Right forelimb (tissue), 1 donor: ENCODE measurements around the gene SDR42E2.
"Not testable (repeated sequence)": the region's sequence is repeated elsewhere in the genome, so short reads cannot be mapped to it uniquely, and the experiment has no call there.

ENCODE experiments used
- DNase-seq: peaks from one replicate; pipeline ENCODE4 v3.0.0-alpha.2; 2018

Gene SDR42E2

GRCh38 chr16:22163806-22164205, 1.5 kb downstream of the SDR42E2 start:
- no peak for DNase-seq

GRCh38 chr16:22164482-22164881, 2.2 kb downstream of the SDR42E2 start:
- no peak for DNase-seq

GRCh38 chr16:22165508-22166285, 3.4 kb downstream of the SDR42E2 start:
- no peak for DNase-seq

GRCh38 chr16:22171953-22172352, 9.6 kb downstream of the SDR42E2 start:
- no peak for DNase-seq

- not testable (repeated sequence) for DNase-seq
Observed at GRCh38 chr16:22172642-22173041, 10.3 kb downstream of the SDR42E2 start.

- no peak for DNase-seq
Observed at GRCh38 chr16:22174642-22175041, 12.3 kb downstream of the SDR42E2 start.

- DNase-seq = no peak
Observed at GRCh38 chr16:22177968-22178930, 15.9 kb downstream of the SDR42E2 start.

- DNase-seq = no peak
Observed at GRCh38 chr16:22181426-22181825, 19.1 kb downstream of the SDR42E2 start.

GRCh38 chr16:22181843-22182242, 19.5 kb downstream of the SDR42E2 start:
- no peak for DNase-seq

GRCh38 chr16:22183335-22183734, 21.0 kb downstream of the SDR42E2 start:
- DNase-seq = no peak

GRCh38 chr16:22183901-22184614, 21.8 kb downstream of the SDR42E2 start:
- no peak for DNase-seq

- no peak for DNase-seq
Observed at GRCh38 chr16:22184615-22184968, 22.3 kb downstream of the SDR42E2 start.

- no peak for DNase-seq
Observed at GRCh38 chr16:22186517-22186916, 24.2 kb downstream of the SDR42E2 start.

- DNase-seq = no peak
Observed at GRCh38 chr16:22188267-22188594, 25.9 kb downstream of the SDR42E2 start.

- DNase-seq = peak; percentile 69
Observed at GRCh38 chr16:22188595-22189442, 26.5 kb downstream of the SDR42E2 start.

- DNase-seq = peak; percentile 72
Observed at GRCh38 chr16:22189473-22190080, 27.3 kb downstream of the SDR42E2 start.

- DNase-seq = no peak
Observed at GRCh38 chr16:22190081-22190775, 27.9 kb downstream of the SDR42E2 start.

- peak; percentile 100 for DNase-seq
Observed at GRCh38 chr16:22190776-22191531, 28.6 kb downstream of the SDR42E2 start.

- no peak for DNase-seq
Observed at GRCh38 chr16:22191532-22192260, 29.4 kb downstream of the SDR42E2 start.
